HG03469 (cell line): ENCODE data around the gene SIGLEC5.
"Not testable (repeated sequence)": the region's sequence is repeated elsewhere in the genome, so short reads cannot be mapped to it uniquely, and the experiment has no call there.

ENCODE experiments used
- ATAC-seq: cut with Tn5 transposase; IDR thresholded peaks from one replicate; pipeline ENCODE4 v1.9.1; 2021; ENCODE audit warnings: mild to moderate bottlenecking, moderate library complexity, moderate number of reproducible peaks; ENCODE audit not compliant: unreplicated experiment

The SIGLEC5 gene, protein sequence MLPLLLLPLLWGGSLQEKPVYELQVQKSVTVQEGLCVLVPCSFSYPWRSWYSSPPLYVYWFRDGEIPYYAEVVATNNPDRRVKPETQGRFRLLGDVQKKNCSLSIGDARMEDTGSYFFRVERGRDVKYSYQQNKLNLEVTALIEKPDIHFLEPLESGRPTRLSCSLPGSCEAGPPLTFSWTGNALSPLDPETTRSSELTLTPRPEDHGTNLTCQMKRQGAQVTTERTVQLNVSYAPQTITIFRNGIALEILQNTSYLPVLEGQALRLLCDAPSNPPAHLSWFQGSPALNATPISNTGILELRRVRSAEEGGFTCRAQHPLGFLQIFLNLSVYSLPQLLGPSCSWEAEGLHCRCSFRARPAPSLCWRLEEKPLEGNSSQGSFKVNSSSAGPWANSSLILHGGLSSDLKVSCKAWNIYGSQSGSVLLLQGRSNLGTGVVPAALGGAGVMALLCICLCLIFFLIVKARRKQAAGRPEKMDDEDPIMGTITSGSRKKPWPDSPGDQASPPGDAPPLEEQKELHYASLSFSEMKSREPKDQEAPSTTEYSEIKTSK

DNA sequence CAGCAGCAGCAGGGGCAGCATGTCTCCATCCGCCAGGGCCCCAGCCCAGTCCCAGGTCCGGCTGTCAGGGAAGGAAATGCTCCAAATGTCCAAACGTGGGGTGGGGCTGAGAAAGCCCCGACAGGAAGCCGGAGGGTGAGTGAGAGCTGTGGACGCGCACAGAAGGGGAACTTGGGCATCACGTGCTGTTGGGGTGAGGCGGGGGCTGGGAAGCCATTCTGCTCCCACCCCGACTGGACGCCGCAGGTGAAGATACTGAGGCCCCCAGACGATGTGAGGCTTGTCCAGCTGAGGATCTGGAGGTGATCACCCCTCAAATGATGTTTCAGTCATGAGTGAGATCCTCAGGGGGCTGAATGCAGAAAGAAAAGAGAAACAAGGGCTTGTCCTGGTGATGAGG, at the start of gene SIGLEC5:
Gene SIGLEC5 (minus strand): TSS at position 87 of the 400 bp plus-strand sequence. CDS start 66 bp downstream, at position 21.
- ATAC-seq = not testable (repeated sequence)

DNA sequence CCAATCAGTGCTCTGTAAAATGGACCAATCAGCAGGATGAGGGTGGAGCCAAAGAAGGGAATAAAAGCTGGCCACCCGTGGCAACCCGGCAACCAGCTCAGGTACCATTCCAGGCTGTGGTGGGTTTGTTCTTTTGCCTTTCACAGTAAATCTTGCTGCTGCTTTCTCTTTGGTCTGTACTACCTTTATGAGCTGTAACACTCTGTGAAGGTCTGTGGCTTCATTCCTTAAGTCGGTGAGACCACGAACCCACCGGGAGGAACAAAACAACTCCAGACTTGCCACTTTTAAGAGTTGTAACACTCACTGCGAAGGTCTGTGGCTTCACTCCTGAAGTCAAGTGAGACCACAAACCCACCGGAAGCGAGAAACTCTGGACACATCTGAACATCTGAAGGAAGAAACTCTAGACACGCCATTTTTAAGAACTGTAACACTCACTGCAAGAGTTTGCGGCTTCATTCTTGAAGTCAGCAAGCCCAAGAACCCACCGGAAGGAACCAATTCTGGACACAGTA, 46.4 kb upstream of the SIGLEC5 start:
- no peak for ATAC-seq

DNA sequence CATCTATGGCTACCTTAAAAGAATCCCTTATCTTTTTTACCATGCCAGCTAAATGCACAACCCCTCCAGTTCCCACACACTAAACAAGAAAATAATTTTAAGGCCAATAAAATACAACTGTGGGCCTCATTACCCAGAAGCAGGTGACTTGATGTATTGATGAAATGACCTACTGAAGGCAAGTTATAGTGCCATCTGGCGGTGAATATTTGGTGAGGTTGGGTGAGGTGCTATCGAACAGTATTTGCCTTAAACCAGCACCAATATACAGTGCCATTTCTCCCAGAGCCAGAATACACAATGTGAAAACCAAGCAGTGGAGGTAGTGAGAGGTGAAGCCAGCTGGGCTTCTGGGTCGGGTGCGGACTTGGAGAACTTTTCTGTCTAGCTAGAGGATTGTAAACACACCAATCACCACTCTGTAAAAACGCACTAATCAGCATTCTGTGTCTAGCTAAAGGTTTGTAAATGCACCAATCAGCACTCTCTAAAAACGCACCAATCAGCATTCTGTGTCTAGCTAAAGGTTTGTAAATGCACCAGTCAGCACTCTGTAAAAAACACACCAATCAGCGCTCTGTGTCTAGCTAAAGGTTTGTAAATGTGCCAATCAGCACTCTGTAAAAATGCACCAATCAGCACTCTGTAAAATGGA, 45.8 kb upstream of the SIGLEC5 start:
- not testable (repeated sequence) for ATAC-seq

DNA sequence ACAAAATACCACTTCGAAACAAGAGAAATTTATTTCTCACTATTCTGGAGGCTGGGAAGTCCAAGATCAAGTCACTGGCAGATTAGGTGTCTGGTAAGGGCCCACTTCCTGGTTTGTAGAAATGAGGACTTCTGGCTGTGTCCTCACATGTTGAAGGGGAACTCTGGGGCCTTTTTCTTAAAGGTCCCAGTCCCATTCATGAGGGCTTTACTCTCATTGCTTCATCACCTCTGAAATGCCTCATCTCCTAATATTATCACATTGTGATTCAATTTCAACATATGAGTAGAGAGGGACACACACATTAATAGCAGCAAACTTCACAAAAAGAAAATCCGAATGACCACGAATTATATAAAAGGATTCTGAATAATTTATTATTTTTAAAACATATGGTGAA, 38.0 kb upstream of the SIGLEC5 start:
- no peak for ATAC-seq

DNA sequence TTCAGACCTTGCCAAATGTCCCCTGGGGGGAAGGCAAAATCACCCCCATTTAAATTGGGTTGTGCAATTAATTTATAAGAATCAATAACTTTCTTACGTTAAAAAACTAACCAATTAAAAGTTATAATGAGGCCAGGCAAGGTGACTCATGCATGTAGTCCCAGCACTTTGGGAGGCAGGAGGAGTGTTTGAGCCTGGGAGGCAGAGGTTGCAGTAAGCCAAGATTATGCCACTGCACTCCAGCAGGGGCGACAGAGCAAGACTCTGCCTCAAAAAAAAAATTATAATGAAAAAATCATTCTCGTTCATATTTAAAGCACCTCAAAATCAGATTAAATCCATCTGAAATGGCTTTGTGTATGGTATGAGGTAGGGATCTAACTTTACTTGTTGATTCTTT, 34.8 kb upstream of the SIGLEC5 start:
- ATAC-seq = no peak

DNA sequence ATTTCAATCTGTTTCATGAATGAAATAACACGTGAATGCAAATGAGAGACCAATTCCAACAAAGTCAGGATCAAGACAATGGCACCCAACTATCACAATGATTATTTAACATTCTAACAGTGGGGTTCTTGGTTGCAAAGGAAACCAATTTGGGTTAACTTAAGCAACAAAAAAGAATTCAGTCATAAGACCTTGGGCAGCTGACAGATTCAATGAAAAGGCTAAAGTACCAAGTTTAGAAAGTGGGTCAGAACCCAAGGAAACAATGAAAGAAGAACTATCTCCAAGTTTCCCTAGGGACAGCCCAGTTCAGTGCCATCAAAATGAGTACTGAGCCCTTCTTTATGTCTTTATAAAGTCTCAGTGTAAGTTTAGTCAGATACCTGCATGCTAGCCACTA, 33.9 kb upstream of the SIGLEC5 start:
- no peak for ATAC-seq

DNA sequence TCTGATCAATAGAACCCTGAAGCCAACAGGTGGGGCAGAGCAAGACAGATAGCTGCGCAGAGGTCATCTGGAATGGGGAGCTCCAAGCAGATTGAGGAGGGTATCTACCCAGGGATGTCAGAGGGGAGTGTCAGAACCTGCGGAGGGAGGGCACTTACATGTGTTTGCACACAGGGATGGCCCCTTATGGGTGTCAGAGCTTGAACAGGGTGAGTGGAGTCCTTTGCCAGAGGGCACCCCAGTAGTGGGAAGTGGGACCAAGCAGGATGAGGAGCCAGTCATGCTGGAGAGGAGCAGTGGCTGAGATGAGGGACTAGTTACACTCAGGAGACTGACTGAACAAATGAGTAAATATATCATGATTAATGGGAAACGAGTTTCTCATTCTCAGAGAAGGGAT, 33.4 kb upstream of the SIGLEC5 start:
- ATAC-seq = no peak

DNA sequence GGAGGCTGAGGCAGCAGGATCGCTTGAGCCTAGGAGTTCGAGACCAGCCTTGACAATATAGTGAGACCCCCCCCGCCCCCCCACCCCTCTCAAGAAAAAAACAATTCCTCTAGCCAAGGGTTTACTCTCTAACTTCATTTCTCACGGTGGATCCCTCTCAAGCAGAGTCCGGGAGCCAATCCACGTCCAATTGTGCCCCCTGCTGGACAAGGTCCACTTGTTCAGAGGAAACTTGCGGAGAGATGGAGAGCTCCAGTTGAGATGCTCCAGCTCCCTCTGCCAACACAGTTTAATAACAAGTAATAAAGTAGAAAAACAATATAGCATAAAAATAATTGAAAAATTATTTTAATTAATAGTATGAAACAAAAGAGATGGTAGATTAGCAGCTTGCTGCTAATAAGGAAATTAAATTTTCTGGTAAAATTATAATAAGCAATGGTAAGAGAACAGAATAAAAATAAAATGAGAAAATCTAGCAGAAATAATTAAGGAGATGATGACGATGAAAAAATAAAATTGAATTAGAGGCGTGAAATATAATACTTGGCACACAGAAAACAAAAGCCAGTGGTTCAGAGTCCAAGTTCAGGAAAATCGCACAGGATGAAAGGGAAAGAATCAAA, 30.9 kb upstream of the SIGLEC5 start:
- no peak for ATAC-seq

DNA sequence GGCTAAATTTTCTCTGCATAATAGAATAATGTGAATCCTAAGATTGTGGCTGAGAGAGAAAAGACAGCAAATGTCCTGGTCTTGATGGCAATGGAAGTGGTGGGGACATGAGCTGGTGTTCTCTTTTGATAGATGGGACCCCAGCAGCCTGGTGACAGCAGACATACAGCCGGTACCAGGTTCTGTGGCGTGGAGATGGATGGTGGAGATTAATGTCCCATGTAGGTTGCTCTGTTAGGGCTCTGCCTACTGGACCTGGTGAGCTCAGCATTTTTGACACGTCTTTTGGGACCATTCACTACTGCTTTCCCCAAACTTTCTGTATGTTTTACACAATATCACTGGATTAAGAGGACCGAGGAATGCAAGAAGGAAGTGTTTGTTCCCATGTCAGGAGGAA, 24.6 kb upstream of the SIGLEC5 start:
- ATAC-seq = no peak

DNA sequence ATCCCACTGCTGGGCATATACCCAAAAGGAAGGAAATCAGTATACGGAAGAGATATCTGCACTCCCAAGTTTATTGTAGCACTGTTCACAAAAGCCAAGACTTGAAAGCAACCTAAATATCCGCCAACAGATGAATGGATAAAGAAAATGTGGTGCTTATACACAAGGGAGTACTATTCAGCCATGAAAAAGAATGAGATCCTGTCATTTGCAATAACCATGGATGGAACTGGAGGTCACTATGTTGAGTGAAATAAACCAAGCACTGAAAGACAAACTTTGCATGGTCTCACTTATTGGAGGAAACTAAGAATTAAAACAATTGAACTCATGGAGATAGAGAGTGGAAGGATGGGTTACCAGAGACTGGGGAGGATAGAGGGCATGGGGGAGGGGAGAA, 23.0 kb upstream of the SIGLEC5 start:
- no peak for ATAC-seq

DNA sequence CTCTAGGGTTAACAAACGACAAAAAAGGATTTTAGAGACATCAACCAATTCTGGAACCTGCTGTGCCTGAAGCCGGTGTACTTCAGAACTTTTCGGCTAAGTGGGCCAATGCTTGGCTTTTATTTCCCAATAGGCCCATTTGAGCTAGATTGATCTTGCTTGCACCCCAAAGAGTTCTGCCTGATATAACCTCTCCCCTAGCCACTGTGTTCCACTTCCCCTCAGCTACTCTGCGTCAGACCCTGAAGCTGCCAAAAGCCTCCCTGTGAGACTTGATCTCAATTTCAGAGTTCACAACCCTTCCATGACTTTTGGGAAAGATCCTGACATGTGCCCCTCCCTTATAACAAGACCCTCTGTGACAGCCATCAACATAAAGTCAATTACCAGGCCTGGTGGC, 22.1 kb upstream of the SIGLEC5 start:
- ATAC-seq = no peak

DNA sequence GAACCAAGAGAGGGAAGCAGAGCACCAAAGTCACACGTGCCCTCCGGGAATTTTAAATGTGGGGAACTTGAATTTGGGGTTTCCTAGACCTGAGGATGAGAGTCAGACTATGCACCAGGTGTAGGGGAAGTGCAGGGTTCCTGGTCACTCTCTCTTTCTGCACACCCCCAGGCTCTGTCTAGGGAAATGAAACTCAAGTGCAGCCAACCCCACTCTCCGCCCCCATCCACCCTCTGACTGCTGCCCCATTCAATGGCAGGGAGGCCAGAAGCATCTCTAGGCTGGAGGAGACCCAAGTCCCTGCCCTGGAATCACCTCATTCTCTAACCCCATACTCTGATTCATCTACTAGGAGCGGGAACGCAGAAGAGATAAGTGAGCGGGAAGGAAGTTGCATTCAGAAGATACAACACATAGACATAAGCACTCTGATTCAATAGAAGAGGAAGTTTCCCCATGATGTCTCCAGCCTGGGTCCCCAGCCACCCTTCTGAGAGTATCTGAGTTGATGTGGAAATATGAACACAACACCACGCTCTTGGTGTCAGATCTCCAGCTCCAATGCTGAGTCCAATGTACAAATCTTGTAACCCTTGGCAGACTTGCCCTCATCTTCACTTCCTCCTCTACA, 21.1 kb upstream of the SIGLEC5 start:
- no peak for ATAC-seq

DNA sequence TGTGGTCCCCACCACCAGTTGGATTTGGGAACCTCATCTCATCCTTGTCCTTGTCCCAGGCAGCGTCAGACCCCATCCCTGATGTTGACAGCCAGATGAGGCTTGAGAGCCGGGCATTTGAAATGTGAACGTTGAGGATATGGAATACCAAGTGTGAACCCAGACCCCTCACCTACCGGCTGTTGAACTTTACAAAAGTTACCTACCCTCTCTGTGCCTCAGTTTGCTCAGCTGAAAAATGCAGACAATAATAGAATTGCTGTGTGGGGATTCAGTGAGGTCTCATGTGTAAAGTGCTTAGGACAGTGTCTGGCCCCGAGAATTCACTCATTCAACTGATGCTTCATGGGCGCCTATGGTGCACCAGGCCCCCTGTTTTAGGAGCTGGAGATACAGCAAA, 17.1 kb upstream of the SIGLEC5 start:
- no peak for ATAC-seq

DNA sequence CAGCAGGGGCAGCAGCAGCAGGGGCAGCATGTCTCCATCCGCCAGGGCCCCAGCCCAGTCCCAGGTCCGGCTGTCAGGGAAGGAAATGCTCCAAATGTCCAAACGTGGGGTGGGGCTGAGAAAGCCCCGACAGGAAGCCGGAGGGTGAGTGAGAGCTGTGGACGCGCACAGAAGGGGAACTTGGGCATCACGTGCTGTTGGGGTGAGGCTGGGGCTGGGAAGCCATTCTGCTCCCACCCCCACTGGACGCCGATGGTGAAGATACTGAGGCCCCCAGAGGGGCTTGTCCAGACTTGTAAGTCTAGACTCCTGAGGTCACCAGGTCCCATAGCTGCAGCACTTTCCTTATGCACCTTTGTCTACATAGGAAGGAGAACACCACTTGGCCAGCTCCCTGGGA, 16.5 kb upstream of the SIGLEC5 start, which contains the start of gene SIGLEC14:
Gene SIGLEC14 (minus strand): TSS at position 96 of the 400 bp plus-strand sequence. CDS start 66 bp downstream, at position 30.
- not testable (repeated sequence) for ATAC-seq

DNA sequence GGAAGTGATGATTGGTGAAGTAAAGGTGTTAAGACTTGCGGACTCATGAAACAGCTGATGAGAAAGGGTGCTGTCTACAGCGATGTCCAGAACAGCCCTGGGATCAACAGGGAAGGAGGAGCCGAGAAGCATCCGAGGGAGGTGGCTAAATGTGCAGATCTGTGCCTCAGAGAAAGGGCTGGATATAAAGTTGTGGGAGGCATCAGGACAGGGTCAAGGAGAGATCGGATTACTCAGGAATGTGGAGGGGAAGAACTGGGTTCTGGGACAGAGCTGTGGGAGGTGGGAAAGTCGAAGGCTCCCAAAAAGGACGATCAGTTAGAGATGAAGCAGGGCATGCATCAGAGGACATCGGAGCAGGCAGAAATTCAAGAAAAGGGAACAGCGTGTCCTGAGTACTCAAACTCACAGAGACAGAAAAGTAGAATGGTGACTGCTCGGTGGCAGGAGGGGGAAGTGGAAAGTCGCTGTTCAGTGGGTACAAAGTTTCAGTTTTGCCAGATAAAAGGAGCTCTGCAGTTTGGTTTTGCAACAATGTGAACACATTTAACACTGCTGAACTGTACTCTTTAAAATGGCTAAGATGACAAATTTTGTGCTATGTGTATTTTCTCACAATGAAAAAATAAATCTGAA, 14.6 kb upstream of the SIGLEC5 start:
- no peak for ATAC-seq

DNA sequence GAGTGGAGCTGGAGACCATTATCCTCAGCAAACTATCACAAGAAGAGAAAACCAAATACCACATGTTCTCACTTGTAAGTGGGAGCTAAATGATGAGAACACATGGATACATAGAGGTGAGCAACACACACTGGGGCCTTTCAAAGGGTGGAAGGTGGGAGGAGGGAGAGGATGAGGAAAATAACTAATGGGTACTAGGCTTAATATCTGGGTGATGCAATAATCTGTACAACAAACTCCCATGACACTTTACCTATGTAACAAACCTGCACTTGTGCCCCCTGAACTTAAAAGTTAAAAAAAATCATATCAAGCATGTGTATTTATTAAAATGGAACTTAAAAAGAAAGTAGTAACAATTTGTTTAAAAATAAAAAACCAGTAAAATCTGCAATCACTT, 11.4 kb upstream of the SIGLEC5 start:
- ATAC-seq = no peak

DNA sequence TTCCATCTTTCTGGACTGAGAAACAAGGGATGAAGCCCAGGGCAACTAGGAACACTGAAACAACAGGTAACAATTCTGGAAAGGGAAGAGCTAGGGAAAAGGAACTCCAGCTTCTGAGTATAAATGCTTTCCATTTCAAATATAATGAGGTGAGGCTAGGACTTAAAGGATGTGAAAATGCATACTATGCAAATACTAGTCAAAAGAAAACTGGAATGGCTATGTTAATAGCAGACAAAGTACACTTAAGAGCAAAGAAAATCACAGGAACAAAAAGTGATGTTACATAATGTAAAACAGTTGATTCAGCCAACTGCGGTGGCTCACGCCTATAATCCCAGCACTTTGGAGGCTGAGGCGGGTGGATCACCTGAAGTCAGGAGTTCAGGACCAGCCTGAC, 10.2 kb upstream of the SIGLEC5 start:
- ATAC-seq = no peak

DNA sequence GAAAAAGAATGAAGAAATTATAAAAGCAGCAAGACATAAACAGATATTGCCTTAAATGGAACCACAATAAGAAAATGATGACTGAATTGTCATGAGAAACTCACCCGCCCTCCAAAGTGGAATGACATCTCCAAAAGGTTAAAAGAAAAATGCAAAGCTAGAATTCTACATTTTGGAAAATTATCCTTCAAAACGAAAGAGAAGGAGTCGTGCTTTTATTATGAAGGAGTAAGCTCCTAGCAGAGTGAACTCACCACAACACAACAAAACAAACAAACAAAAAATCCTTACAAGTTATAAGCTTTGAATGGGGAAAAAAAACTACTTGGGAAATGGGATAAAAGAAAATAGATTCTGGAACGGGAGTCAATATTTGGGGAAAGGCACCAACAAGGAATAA, 9.7 kb upstream of the SIGLEC5 start:
- ATAC-seq = no peak

DNA sequence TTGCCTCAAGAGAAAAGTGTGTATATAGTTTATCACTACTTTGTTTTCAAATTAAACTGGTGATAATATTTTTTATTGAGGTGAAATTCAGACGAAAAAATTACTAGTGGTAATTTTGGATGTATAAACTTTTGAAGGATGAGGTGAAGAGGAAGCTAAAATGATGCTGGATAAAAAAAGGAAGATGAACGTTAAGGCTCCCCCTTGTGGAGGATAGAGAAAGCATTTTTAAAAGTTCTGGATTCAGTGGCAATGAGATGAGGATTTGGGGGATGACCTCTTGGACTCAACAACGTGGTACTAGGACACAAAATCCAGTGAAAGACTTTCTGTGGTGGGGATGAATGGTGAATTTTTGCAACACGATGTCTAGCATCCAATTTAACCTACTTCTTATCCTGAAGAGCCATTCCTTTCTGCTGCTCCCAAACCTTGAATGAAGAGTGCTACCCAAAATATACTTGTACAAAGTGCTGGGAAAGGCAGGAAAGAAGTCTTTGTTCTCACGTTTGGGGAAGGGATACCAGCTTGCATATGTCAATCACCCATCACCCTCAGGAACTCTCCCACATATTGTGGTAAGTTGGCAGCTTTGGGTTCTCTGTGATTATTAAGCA, 7.3 kb upstream of the SIGLEC5 start:
- no peak for ATAC-seq

DNA sequence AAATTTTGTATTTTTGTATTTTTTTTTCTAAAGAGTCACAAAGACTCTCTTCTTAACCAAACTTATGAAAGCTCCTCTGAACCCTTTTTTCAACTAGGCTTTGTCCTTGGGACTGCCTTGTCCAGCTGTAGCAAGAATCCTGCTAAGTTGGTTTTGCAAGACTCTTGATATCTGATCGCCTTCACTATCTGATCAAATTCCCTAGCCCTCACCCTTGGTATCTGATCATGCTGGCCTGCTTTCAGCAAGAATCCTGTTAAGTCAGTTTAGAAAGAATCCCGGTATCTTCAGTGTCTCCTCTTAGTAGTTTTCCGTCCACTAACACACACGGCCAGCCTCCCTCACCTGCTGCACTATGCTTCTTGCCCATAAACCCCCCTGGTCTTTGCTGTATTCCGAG, 1.9 kb upstream of the SIGLEC5 start:
- no peak for ATAC-seq
